GM12865 (cell line): Measurements from ENCODE around the gene IL4R.

ENCODE experiments used
- DNase-seq: peaks from one replicate; pipeline ENCODE4 v3.0.0; 2010; ENCODE audit warnings: low read depth
- H3K4me3 ChIP-seq: 2 replicates; pipeline ENCODE4 v1.5.1; 2011; ENCODE audit warnings: mild to moderate bottlenecking, low read depth, low read length, control low read depth
- TF ChIP-seq, protein P1 (sequence below): IDR thresholded peaks from 2 replicates; pipeline ENCODE4 v1.5.1; 2011; ENCODE audit warnings: low read length, control low read depth, low read depth, inconsistent platforms; ENCODE audit not compliant: insufficient read depth; ENCODE audit errors: missing control alignments

Gene IL4R

GRCh38 chr16:27366687-27367460 lies 53.1 kb downstream of the IL4R start:
- H3K4me3 ChIP-seq: no peak overlapping the region; the same call in 1 of the 2 replicates
- TF ChIP-seq, protein P1, sequence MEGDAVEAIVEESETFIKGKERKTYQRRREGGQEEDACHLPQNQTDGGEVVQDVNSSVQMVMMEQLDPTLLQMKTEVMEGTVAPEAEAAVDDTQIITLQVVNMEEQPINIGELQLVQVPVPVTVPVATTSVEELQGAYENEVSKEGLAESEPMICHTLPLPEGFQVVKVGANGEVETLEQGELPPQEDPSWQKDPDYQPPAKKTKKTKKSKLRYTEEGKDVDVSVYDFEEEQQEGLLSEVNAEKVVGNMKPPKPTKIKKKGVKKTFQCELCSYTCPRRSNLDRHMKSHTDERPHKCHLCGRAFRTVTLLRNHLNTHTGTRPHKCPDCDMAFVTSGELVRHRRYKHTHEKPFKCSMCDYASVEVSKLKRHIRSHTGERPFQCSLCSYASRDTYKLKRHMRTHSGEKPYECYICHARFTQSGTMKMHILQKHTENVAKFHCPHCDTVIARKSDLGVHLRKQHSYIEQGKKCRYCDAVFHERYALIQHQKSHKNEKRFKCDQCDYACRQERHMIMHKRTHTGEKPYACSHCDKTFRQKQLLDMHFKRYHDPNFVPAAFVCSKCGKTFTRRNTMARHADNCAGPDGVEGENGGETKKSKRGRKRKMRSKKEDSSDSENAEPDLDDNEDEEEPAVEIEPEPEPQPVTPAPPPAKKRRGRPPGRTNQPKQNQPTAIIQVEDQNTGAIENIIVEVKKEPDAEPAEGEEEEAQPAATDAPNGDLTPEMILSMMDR: no peak
- DNase-seq: peak; percentile 29

DNA sequence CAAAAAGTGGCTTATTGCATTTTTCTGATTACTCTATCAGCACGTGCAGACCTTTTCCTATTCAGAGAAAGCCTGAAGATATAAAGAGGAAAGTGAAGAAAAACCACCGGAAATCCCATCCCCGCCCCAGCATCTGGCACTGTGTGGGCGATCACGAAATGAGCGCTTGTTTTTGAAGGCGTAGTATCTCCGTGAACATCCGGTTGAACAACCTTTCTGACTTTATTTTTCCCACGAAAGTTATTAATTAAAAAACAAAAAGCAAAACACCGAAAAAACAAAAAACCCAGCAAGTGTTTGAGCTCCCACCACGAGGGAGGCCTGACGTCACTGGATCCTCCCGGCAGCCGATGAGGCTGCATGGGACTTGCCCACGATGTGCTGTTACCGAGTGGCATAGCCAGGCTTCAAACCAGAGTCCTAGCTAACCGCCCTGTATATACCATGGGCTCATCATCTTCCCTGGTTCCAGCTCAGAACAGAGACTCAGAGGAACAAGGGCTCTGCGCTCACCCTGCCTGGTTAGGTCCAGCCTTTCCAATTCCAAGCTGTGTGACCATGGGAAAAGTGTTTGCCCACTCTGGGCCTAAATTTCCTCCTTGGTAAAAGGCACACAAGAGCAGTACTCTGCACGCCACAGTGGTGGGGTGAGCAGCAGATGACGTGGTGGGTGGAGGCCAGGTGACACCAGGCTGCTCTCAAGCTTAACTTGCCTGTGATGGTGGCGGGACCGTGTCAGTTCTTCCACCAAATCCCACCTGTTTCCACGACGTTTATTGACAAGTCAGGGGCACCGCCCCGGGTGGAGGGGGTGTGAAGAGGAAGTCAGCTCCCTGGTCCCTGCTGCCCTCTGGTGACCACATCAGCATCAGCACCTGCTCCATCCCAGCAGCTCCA lies 53.9 kb downstream of the IL4R start:
- peak; percentile 92 for DNase-seq
- H3K4me3 ChIP-seq: peak overlapping the region; percentile 46
- TF ChIP-seq, protein P1: peak; percentile 88

DNA sequence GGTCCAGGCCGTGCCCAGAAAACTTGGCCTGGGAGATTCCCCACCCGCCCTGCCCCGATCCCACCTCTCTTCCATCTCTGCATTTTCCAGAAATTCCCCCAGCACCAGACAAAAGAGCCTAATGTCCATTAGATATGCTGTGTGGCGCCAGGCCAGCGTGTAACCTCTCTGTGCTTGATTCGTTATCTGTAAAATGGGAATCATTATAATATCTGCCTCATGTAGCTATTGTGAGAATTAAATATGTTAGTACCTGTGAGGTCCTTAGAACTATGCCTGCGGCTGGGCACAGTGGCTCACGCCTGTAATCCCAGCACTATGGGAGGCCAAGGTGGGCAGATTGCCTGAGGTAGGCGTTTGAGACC lies 54.6 kb downstream of the IL4R start:
- no peak for DNase-seq

GRCh38 chr16:27369806-27370205 lies 56.0 kb downstream of the IL4R start:
- H3K4me3 ChIP-seq: no peak overlapping the region
- TF ChIP-seq, protein P1: no peak
- no peak for DNase-seq

More for the DNA sequence above, 54.6 kb downstream of the IL4R start:
- TF ChIP-seq, protein P1: no peak
- H3K4me3 ChIP-seq: no peak overlapping the region

DNA sequence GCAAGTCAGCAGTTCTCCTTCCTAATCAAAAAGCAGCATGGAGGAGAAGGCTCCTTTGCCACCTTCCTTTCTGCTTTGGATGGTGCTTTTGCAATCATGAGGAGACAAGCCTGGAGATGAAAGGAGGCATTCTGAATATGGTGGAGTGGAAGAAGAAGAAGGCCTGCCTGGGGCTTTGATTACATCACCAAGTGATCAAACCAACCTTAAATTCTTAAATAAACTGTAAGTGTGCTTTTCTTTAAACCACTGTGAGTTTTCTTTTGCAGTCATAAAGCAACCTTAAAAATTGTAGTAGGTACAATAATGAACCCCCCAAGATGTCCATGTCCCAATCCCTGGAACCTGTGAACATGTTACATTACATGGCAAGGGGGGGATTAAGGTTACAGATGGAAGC lies 56.5 kb downstream of the IL4R start:
- TF ChIP-seq, protein P1: no peak
- no peak for DNase-seq
- H3K4me3 ChIP-seq: no peak overlapping the region

- TF ChIP-seq, protein P1: no peak
- H3K4me3 ChIP-seq: no peak overlapping the region
- DNase-seq: no peak
Measured at GRCh38 chr16:27373312-27373711, 59.5 kb downstream of the IL4R start.
